H1 (cell line): ENCODE results near the gene GPR17. TPM values are rescaled to one million over a fixed set of nuclear protein-coding genes. Genes with fewer than 3 reads are reported as not detected.
A peak's percentile ranks its signal among the peaks of the same experiment; 100 is the strongest.

Source experiments
- CTCF ChIA-PET: fragments of 300-600 bp; sonication (Branson Sonifier 250); formaldehyde crosslinking; loops from one replicate; lab custom pipeline; 2021; ENCODE audit not compliant: partially characterized antibody; lab: Charles Lee
- POLR2A ChIA-PET: fragments of 300-600 bp; sonication (Branson Sonifier 250); formaldehyde crosslinking; loops from one replicate; lab custom pipeline; 2021; ENCODE audit warnings: inconsistent platforms; ENCODE audit not compliant: partially characterized antibody; lab: Charles Lee
- DNase-seq, 2 experiments: peaks; one replicate each; pipeline versions ENCODE4 v3.0.0 to v3.0.0-alpha.2; 2010 to 2022; ENCODE audit warnings: low spot score in 2 of 2, low read depth in 1 of 2, mixed read lengths in 1 of 2
- FAIRE-seq: peaks from 2 replicates; lab custom pipeline; 2011; peaks lifted over from hg19 to GRCh38; lab: Jason Lieb, UNC
- H2AFZ ChIP-seq: 2 replicates; pipeline ENCODE4 v1.8.1; 2012; ENCODE audit warnings: low read length, inconsistent platforms
- H2AK5ac ChIP-seq: 2 replicates; pipeline ENCODE4 v1.6.1; 2013; ENCODE audit warnings: low read depth, low read length
- H2BK120ac ChIP-seq: replicated peaks from 2 replicates; pipeline ENCODE3; 2013; ENCODE audit warnings: low read depth, low read length, inconsistent platforms
- H2BK12ac ChIP-seq: 2 replicates; pipeline ENCODE4 v1.6.1; 2013; ENCODE audit warnings: low read depth, low read length
- H2BK15ac ChIP-seq: 2 replicates; pipeline ENCODE4 v1.6.1; 2013; ENCODE audit warnings: low read length
- H2BK20ac ChIP-seq: 2 replicates; pipeline ENCODE4 v1.6.1; 2013; ENCODE audit warnings: low read length
- H2BK5ac ChIP-seq: 2 replicates; pipeline ENCODE4 v1.6.1; 2013; ENCODE audit warnings: low read depth, low read length
- H3K14ac ChIP-seq: 2 replicates; pipeline ENCODE4 v1.6.1; 2013; ENCODE audit warnings: inconsistent platforms; ENCODE audit not compliant: insufficient read length
- H3K18ac ChIP-seq: 2 replicates; pipeline ENCODE4 v1.6.1; 2013; ENCODE audit warnings: low read length; ENCODE audit errors: extremely low read depth
- H3K23ac ChIP-seq: 2 replicates; pipeline ENCODE4 v1.6.1; 2013; ENCODE audit warnings: inconsistent platforms; ENCODE audit not compliant: insufficient read length
- H3K23me2 ChIP-seq: 2 replicates; pipeline ENCODE4 v1.6.1; 2013; ENCODE audit warnings: low read depth, low read length
- H3K27ac ChIP-seq: 2 replicates; pipeline ENCODE4 v1.6.1; 2011; ENCODE audit warnings: low read depth, low read length, inconsistent platforms
- H3K27me3 ChIP-seq, 4 experiments: replicated peaks in 1 of 4; 1 replicate in 1 of 4; 2 replicates in 3 of 4; pipeline versions ENCODE4 v1.6.1 to v1.8.1; 2011 to 2013; ENCODE audit warnings: low read length in 3 of 4, mild to moderate bottlenecking in 3 of 4, inconsistent platforms in 2 of 4, mixed read lengths in 2 of 4, moderate library complexity in 1 of 4; ENCODE audit not compliant: control insufficient read depth in 3 of 4, insufficient read depth in 3 of 4; ENCODE audit errors: extremely low read depth in 1 of 4
- H3K36me3 ChIP-seq, 4 experiments: 2 replicates each; pipeline versions ENCODE4 v1.6.1 to v1.8.1; 2011 to 2013; ENCODE audit warnings: mild to moderate bottlenecking in 4 of 4, low read length in 3 of 4, moderate library complexity in 2 of 4, control low read depth in 1 of 4, inconsistent platforms in 1 of 4; ENCODE audit not compliant: insufficient read depth in 4 of 4, control insufficient read depth in 2 of 4
- H3K4ac ChIP-seq: replicated peaks from 2 replicates; pipeline ENCODE3; 2013; ENCODE audit warnings: low read length, low read depth, mixed read lengths, inconsistent platforms; ENCODE audit not compliant: insufficient read length
- H3K4me1 ChIP-seq, 4 experiments: replicated peaks in 1 of 4; 1 replicate in 1 of 4; 2 replicates in 3 of 4; pipeline versions ENCODE4 v1.6.1 to v1.8.1; 2011 to 2013; ENCODE audit warnings: low read length in 3 of 4, inconsistent platforms in 2 of 4, mixed read lengths in 1 of 4; ENCODE audit not compliant: insufficient read depth in 4 of 4, control insufficient read depth in 3 of 4
- H3K4me2 ChIP-seq, 2 experiments: 2 replicates each; pipeline versions ENCODE4 v1.6.1 to v1.8.1; 2011 to 2013; ENCODE audit warnings: low read depth in 2 of 2, low read length in 2 of 2, control low read depth in 1 of 2, inconsistent platforms in 1 of 2, mild to moderate bottlenecking in 1 of 2; ENCODE audit not compliant: insufficient read depth in 1 of 2
- H3K4me3 ChIP-seq, 4 experiments: fragments of 200-600, 300-600 bp in 1 of 4; sonication (generic), shearing (Covaris generic), sonication (Bioruptor Twin) in 1 of 4; 2 replicates each; pipeline versions ENCODE4 v1.5.1 to v1.8.1; 2011 to 2016; ENCODE audit warnings: low read length in 4 of 4, low read depth in 3 of 4, control low read depth in 2 of 4, inconsistent platforms in 2 of 4, mild to moderate bottlenecking in 2 of 4, mixed read lengths in 1 of 4, moderate library complexity in 1 of 4; ENCODE audit not compliant: insufficient read depth in 2 of 4; ENCODE audit errors: extremely low read depth in 1 of 4
- H3K56ac ChIP-seq: replicated peaks from 2 replicates; pipeline ENCODE3; 2013; ENCODE audit warnings: low read depth, mild to moderate bottlenecking, mixed read lengths, low read length, inconsistent platforms; ENCODE audit not compliant: insufficient read length
- H3K79me1 ChIP-seq: 2 replicates; pipeline ENCODE4 v1.6.1; 2013; ENCODE audit warnings: low read depth, low read length, control low read depth
- H3K79me2 ChIP-seq, 2 experiments: 2 replicates each; pipeline versions ENCODE4 v1.6.1 to v1.8.1; 2012 to 2013; ENCODE audit warnings: low read length in 2 of 2, mild to moderate bottlenecking in 2 of 2, inconsistent platforms in 1 of 2; ENCODE audit not compliant: insufficient read depth in 2 of 2, control insufficient read depth in 1 of 2
- H3K9ac ChIP-seq, 4 experiments: replicated peaks in 1 of 4; 1 replicate in 1 of 4; 2 replicates in 3 of 4; pipeline versions ENCODE4 v1.6.1 to v1.8.1; 2011 to 2013; ENCODE audit warnings: low read depth in 3 of 4, low read length in 3 of 4, control low read depth in 2 of 4, mild to moderate bottlenecking in 2 of 4, moderate library complexity in 2 of 4, inconsistent platforms in 1 of 4; ENCODE audit errors: extremely low read depth in 1 of 4
- H3K9me3 ChIP-seq, 2 experiments: 2 replicates each; pipeline versions ENCODE4 v1.6.1 to v1.8.1; 2012 to 2013; ENCODE audit warnings: mild to moderate bottlenecking in 2 of 2, moderate library complexity in 2 of 2, control low read depth in 1 of 2, inconsistent platforms in 1 of 2, low read depth in 1 of 2, low read length in 1 of 2, mixed read lengths in 1 of 2; ENCODE audit not compliant: insufficient read depth in 2 of 2
- H4K20me1 ChIP-seq, 2 experiments: replicated peaks in 1 of 2; 2 replicates each; pipeline versions ENCODE3 to v1.8.1; 2011 to 2013; ENCODE audit warnings: inconsistent platforms in 2 of 2, low read length in 2 of 2, mild to moderate bottlenecking in 1 of 2; ENCODE audit not compliant: insufficient read depth in 2 of 2, control insufficient read depth in 1 of 2
- H4K5ac ChIP-seq: 2 replicates; pipeline ENCODE4 v1.6.1; 2013; ENCODE audit warnings: low read length, low read depth, mixed read lengths, inconsistent platforms; ENCODE audit not compliant: insufficient read length
- H4K8ac ChIP-seq: 2 replicates; pipeline ENCODE4 v1.8.0; 2013; ENCODE audit warnings: mild to moderate bottlenecking, moderate library complexity, low read length, inconsistent platforms; ENCODE audit not compliant: insufficient read depth; ENCODE audit errors: extremely low read depth
- H4K91ac ChIP-seq: replicated peaks from 2 replicates; pipeline ENCODE3; 2013; ENCODE audit warnings: low read length, mixed read lengths, inconsistent platforms; ENCODE audit not compliant: insufficient read length
- BACH1 ChIP-seq: IDR thresholded peaks from 2 replicates; pipeline ENCODE4 v1.6.1; 2012; ENCODE audit warnings: low read length, improper control_type of control experiment
- HDAC2 ChIP-seq, 2 experiments: fragments of 300-600 bp in 1 of 2; sonication (generic) in 1 of 2; IDR thresholded peaks; 2 replicates each; pipeline ENCODE4 v1.6.1; 2011 to 2012; ENCODE audit warnings: low read depth in 2 of 2, low read length in 2 of 2, mild to moderate bottlenecking in 2 of 2, moderate library complexity in 2 of 2, borderline replicate concordance in 1 of 2, inconsistent platforms in 1 of 2
- MAFK ChIP-seq: IDR thresholded peaks from 2 replicates; pipeline ENCODE4 v1.6.1; 2012; ENCODE audit warnings: low read depth, mild to moderate bottlenecking, improper control_type of control experiment, low read length
- RAD21 ChIP-seq, 2 experiments: IDR thresholded peaks in 1 of 2; conservative IDR thresholded peaks in 1 of 2; 2 replicates each; pipeline ENCODE4 v1.6.1; 2011; ENCODE audit warnings: low read depth in 2 of 2, low read length in 2 of 2, improper control_type of control experiment in 1 of 2, inconsistent platforms in 1 of 2, mild to moderate bottlenecking in 1 of 2, moderate library complexity in 1 of 2
- RFX5 ChIP-seq: IDR thresholded peaks from 2 replicates; pipeline ENCODE4 v1.6.1; 2011; ENCODE audit warnings: low read depth, low read length, improper control_type of control experiment, borderline replicate concordance
- SP2 ChIP-seq: IDR thresholded peaks from 2 replicates; pipeline ENCODE4 v1.6.1; 2012; ENCODE audit warnings: mild to moderate bottlenecking, low read length, inconsistent platforms
- TAF1 ChIP-seq: IDR thresholded peaks from 2 replicates; pipeline ENCODE4 v1.6.1; 2011; ENCODE audit warnings: mild to moderate bottlenecking, low read depth, low read length
- WGBS, 2 experiments: shearing (Covaris generic) in 1 of 2; methylation state at CpG; one replicate each; pipeline versions ENCODE4 v1.1.6 to v1.1.7; 2013 to 2015; ENCODE audit warnings: low lambda C conversion rate in 2 of 2, mixed read lengths in 2 of 2, inconsistent platforms in 1 of 2, low coverage in 1 of 2, missing lambda C conversion rate in 1 of 2; ENCODE audit not compliant: insufficient replicate concordance in 2 of 2, insufficient coverage in 1 of 2, insufficient read length in 1 of 2; ENCODE audit errors: extremely low coverage in 1 of 2, missing lambda C conversion rate in 1 of 2; 5-methylcytosine and 5-hydroxymethylcytosine counted together
- polyA plus RNA-seq, 7 experiments: library from polyadenylated mRNA; depleted of rRNA in 3 of 7; stranded (reverse) in 5 of 7; unstranded in 2 of 7; fragments of >200 nt in 5 of 7; fragments of 200-250 nt in 2 of 7; gene quantifications; 1 replicate in 5 of 7; 2 replicates in 1 of 7; 4 replicates in 1 of 7; pipeline versions ENCODE4 v1.2.1 to v1.2.3, GENCODE V29; 2011 to 2013; ENCODE audit warnings: missing spikeins in 2 of 7, mixed read lengths in 2 of 7
- total RNA-seq: library from RNA; stranded (reverse); fragmentation: NEBNext Ultra II Directional; extraction: Animal tissue kit (Norgen Biotek cat#: 25700); gene quantifications from 2 replicates; pipeline ENCODE4 v1.2.1, GENCODE V29; 2021
- TF ChIP-seq, protein P1 (sequence below): IDR thresholded peaks from 2 replicates; pipeline ENCODE4 v1.6.1; 2012; ENCODE audit warnings: inconsistent platforms

The GPR17 gene
- total and polyA plus RNA-seq, 2 of the 8 experiments (the other 6 are each of a cell fraction or from before 2014, with no cell fraction given), result 0.03 TPM; not detected in 1

DNA sequence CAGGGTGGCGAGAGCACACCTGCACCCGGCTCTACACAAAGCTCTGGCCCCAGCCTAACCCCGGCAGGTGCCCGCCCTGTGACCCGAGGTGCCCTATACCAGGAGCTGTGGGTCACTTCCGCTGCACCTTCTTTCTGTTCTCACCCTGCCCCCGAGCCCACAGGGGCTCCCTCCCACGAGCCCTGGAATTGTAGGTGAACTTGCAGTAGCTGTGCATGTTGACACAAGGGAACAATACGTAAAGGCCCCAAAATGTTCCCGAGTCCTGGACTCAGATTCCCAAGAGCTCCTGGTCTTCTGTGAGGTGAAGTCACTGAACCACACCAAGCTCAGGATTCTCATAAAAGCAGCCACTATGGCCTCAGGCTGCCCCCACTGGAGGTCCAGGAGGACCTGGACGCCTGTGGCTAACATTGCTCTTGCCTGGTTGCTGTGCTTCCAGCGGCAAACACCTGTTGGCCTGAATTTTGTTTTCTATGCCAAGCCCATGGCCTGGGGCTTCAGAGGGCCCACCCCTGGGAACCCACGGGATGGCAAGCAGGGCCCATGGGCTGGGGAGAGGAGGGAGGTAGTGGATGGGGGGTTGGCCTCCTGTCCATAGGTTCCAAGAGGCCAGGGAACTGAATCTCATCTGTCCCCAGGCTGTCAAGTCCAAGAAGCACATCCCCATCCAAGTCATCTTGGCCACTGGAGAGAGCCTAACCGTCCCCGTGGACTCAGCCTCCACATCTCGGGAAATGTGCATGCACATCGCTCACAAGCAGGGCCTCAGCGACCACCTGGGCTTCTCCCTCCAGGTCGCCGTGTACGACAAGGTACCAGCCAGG is 23.2 kb upstream of the GPR17 start:
- H3K79me1 ChIP-seq, result no peaks in the 10 kb centered on the region
- no peak overlapping the region for H4K91ac ChIP-seq
- no peaks in the 10 kb centered on the region for H3K4me1 ChIP-seq
- no peaks in the 10 kb centered on the region for H3K36me3 ChIP-seq
- H3K23me2 ChIP-seq, result no peaks in the 10 kb centered on the region
- no peak overlapping the region for H2BK120ac ChIP-seq
- ChIA-PET CTCF (interaction anchor here (0.6 to 1.4 kb wide), 3 partner anchors 15 to 132 kb away, joined by 3 to 4 read pairs (median 4); no protein-coding TSS in a partner anchor), POLR2A (no interaction called here)
- H2BK12ac ChIP-seq, result no peak overlapping the region
- H2BK15ac ChIP-seq, result no peak overlapping the region
- no peak overlapping the region for H3K4me3 ChIP-seq
- no peaks in the 10 kb centered on the region for H3K9me3 ChIP-seq
- DNase-seq (no peak), FAIRE-seq (no peak)
- H3K27ac ChIP-seq, result no peak overlapping the region
- H2BK20ac ChIP-seq, result no peak overlapping the region
- H3K56ac ChIP-seq, result no peak overlapping the region
- no peak overlapping the region for H2BK5ac ChIP-seq
- WGBS, 2 experiments, result 94% methylated on average over 21 of the region's 21 CpGs; no CpG with 5 or more reads in 1 of the 2 experiments
- no peak overlapping the region for H3K23ac ChIP-seq
- no peak overlapping the region for H4K5ac ChIP-seq
- H3K27me3 ChIP-seq, result no peaks in the 10 kb centered on the region
- no peak overlapping the region for H2AFZ ChIP-seq
- H4K20me1 ChIP-seq, result no peaks in the 10 kb centered on the region
- H3K9ac ChIP-seq, result no peak overlapping the region
- H3K18ac ChIP-seq, result no peak overlapping the region
- H3K4me2 ChIP-seq, result no peak overlapping the region
- H2AK5ac ChIP-seq, result no peak overlapping the region
- no peaks in the 10 kb centered on the region for H3K79me2 ChIP-seq
- H3K4ac ChIP-seq, result no peak overlapping the region
- no peak overlapping the region for H3K14ac ChIP-seq
- peak overlapping the region; percentile 25 for H4K8ac ChIP-seq
- TF ChIP-seq BACH1 (no peak), SP2 (no peak), RFX5 (no peak), RAD21 (IDR thresholded peaks at IDR 0.05 in 1 of 2, conservative IDR thresholded peaks at IDR 0.05 in 1 of 2; ENCODE audit: low read depth in 2 of 2, low read length in 2 of 2) (no peak), HDAC2 (IDR thresholded peaks at IDR 0.05; ENCODE audit: borderline replicate concordance in 1 of 2, low read depth in 2 of 2, low read length in 2 of 2) (no peak), MAFK (no peak), TAF1 (no peak)
- TF ChIP-seq, protein P1, sequence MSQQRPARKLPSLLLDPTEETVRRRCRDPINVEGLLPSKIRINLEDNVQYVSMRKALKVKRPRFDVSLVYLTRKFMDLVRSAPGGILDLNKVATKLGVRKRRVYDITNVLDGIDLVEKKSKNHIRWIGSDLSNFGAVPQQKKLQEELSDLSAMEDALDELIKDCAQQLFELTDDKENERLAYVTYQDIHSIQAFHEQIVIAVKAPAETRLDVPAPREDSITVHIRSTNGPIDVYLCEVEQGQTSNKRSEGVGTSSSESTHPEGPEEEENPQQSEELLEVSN, result no peak
